Trophoblast cell (in vitro differentiated cells and primary cell): ENCODE data around the gene RAD51B.

Source experiments
- DNase-seq, 2 donors: peaks; one replicate each; pipeline ENCODE4 v3.0.0-alpha.2; 2016
- H2AFZ ChIP-seq: 2 replicates; pipeline ENCODE4 v1.6.1; 2013; ENCODE audit warnings: low read length, moderate library complexity, mild to moderate bottlenecking; ENCODE audit not compliant: insufficient read depth, poor library complexity
- H2AK5ac ChIP-seq: 2 replicates; pipeline ENCODE4 v1.6.1; 2013; ENCODE audit warnings: mild to moderate bottlenecking, low read length
- H2BK120ac ChIP-seq: 2 replicates; pipeline ENCODE4 v1.6.1; 2013; ENCODE audit warnings: low read length, mild to moderate bottlenecking, moderate library complexity; ENCODE audit not compliant: insufficient read depth, poor library complexity
- H2BK12ac ChIP-seq: 2 replicates; pipeline ENCODE4 v1.6.1; 2013; ENCODE audit warnings: mild to moderate bottlenecking, low read length, moderate library complexity
- H2BK5ac ChIP-seq: 2 replicates; pipeline ENCODE4 v1.6.1; 2013; ENCODE audit warnings: low read length, low read depth, moderate library complexity, mild to moderate bottlenecking; ENCODE audit not compliant: poor library complexity
- H3K14ac ChIP-seq: 2 replicates; pipeline ENCODE4 v1.6.1; 2013; ENCODE audit warnings: mild to moderate bottlenecking, low read length
- H3K18ac ChIP-seq: 2 replicates; pipeline ENCODE4 v1.6.1; 2013; ENCODE audit warnings: mild to moderate bottlenecking, low read length
- H3K23ac ChIP-seq: 2 replicates; pipeline ENCODE4 v1.6.1; 2013; ENCODE audit warnings: low read length
- H3K27ac ChIP-seq: 2 replicates; pipeline ENCODE4 v1.5.1; 2013; ENCODE audit warnings: low read depth, mild to moderate bottlenecking, inconsistent platforms, low read length, moderate library complexity
- H3K27me3 ChIP-seq: 2 replicates; pipeline ENCODE4 v1.6.1; 2013; ENCODE audit warnings: inconsistent platforms, mild to moderate bottlenecking, low read length, moderate library complexity; ENCODE audit not compliant: insufficient read depth
- H3K36me3 ChIP-seq, 2 experiments: 1 replicate in 1 of 2; 2 replicates in 1 of 2; pipeline ENCODE4 v1.6.1; 2013; ENCODE audit warnings: low read length in 2 of 2, mild to moderate bottlenecking in 2 of 2, moderate library complexity in 1 of 2; ENCODE audit not compliant: insufficient read depth in 2 of 2, control insufficient read depth in 1 of 2
- H3K4ac ChIP-seq: 2 replicates; pipeline ENCODE4 v1.6.1; 2013; ENCODE audit warnings: low read depth, mild to moderate bottlenecking, low read length, moderate library complexity
- H3K4me1 ChIP-seq, 2 experiments: 1 replicate in 1 of 2; 2 replicates in 1 of 2; pipeline ENCODE4 v1.6.1; 2013; ENCODE audit warnings: low read length in 2 of 2, mild to moderate bottlenecking in 2 of 2, moderate library complexity in 1 of 2; ENCODE audit not compliant: insufficient read depth in 2 of 2, control insufficient read depth in 1 of 2
- H3K4me2 ChIP-seq: 2 replicates; pipeline ENCODE4 v1.6.1; 2013; ENCODE audit warnings: inconsistent platforms, mild to moderate bottlenecking, low read length, moderate library complexity
- H3K4me3 ChIP-seq: 2 replicates; pipeline ENCODE4 v1.5.1; 2013; ENCODE audit warnings: mild to moderate bottlenecking, low read depth, low read length, inconsistent platforms
- H3K79me1 ChIP-seq: one replicate; pipeline ENCODE4 v1.6.1; 2013; ENCODE audit warnings: low read length
- H3K79me2 ChIP-seq: 2 replicates; pipeline ENCODE4 v1.6.1; 2013; ENCODE audit warnings: low read length, mild to moderate bottlenecking; ENCODE audit not compliant: control insufficient read depth, insufficient read depth, poor library complexity
- H3K9ac ChIP-seq: 2 replicates; pipeline ENCODE4 v1.6.1; 2013; ENCODE audit warnings: mild to moderate bottlenecking, low read length
- H3K9me3 ChIP-seq: 2 replicates; pipeline ENCODE4 v1.6.1; 2013; ENCODE audit warnings: low read depth, mild to moderate bottlenecking, control low read depth, inconsistent platforms, low read length; ENCODE audit not compliant: insufficient read depth
- H4K12ac ChIP-seq: 2 replicates; pipeline ENCODE4 v1.6.1; 2013; ENCODE audit warnings: low read depth, mild to moderate bottlenecking, low read length, moderate library complexity
- H4K8ac ChIP-seq: 2 replicates; pipeline ENCODE4 v1.6.1; 2013; ENCODE audit warnings: low read depth, mild to moderate bottlenecking, low read length, moderate library complexity
- H4K91ac ChIP-seq: one replicate; pipeline ENCODE4 v1.6.1; 2013; ENCODE audit warnings: low read depth, mild to moderate bottlenecking, low read length, moderate library complexity
- WGBS: extraction: QIAGEN DNeasy Blood & Tissue Kit; methylation state at CpG from one replicate; pipeline ENCODE4 v1.1.7; 2013; ENCODE audit warnings: missing lambda C conversion rate; ENCODE audit not compliant: insufficient read length, insufficient coverage; ENCODE audit errors: extremely low coverage; 5-methylcytosine and 5-hydroxymethylcytosine counted together

The RAD51B gene

DNA sequence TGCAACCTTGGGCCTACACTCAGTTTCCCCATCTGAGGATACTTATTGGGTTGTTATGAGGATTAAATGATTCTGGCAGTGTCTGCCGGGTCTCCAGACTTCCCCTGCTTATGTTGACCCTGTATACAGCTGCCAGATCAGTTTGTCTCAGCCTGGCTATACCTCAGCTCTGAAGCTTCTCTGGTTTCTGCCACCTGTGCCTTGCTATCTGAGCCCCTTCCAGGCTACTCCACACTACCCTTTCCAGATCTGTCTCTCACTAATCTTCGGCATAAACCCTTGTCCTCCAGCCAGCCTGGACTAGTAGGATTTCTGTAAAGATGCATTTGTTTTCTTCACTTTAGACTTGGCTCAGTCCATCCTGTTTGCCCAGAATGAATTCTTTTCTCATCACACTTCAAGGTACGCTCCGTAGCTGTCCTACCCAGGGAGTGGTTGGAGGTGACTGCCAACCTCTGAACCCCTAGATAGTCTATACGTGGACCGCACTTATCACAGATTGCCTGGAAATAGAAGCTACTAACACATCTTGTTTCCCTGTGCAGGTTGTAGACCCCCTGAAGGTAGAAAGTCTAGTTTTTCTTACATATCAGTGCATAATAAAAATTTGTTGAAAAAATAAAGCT, 422.4 kb downstream of the RAD51B start:
- Histone ChIP-seq H3K9ac (no peak overlapping the region), H3K9me3 (no peaks in the 10 kb centered on the region), H2AFZ (no peak overlapping the region), H4K8ac (no peak overlapping the region), H3K23ac (no peak overlapping the region), H3K18ac (peak overlapping the region; percentile 66), H2BK12ac (peak overlapping the region; percentile 96), H3K14ac (peak overlapping the region; percentile 69), H3K36me3 (no peaks in the 10 kb centered on the region), H3K4me3 (no peak overlapping the region), H3K79me2 (peaks cover 7% of the 10 kb centered on the region), H3K4me2 (no peak overlapping the region), H2BK5ac (peak overlapping the region; percentile 64), H4K12ac (no peak overlapping the region), H3K4ac (peak overlapping the region; percentile 22), H3K4me1 (peaks cover 14 to 22% of the 10 kb centered on the region in 2 experiments), H2AK5ac (peak overlapping the region; percentile 42), H3K27me3 (no peaks in the 10 kb centered on the region), H3K27ac (no peak overlapping the region), H3K79me1 (peaks cover 48% of the 10 kb centered on the region), H4K91ac (peak overlapping the region; percentile 75), H2BK120ac (peak overlapping the region; percentile 89)
- no peak for DNase-seq
- no CpG with 5 or more reads among the region's 6 CpGs for WGBS

- Histone ChIP-seq H3K79me1 (peaks cover 48% of the 10 kb centered on the region), H4K8ac (no peak overlapping the region), H3K23ac (no peak overlapping the region), H3K4me2 (no peak overlapping the region), H3K4me1 (peaks cover 14 to 22% of the 10 kb centered on the region in 2 experiments), H2AFZ (no peak overlapping the region), H3K4me3 (no peak overlapping the region), H3K4ac (no peak overlapping the region), H3K27ac (no peak overlapping the region), H4K12ac (no peak overlapping the region), H3K9ac (no peak overlapping the region), H3K18ac (no peak overlapping the region), H3K36me3 (no peaks in the 10 kb centered on the region), H4K91ac (no peak overlapping the region), H3K27me3 (no peaks in the 10 kb centered on the region), H3K9me3 (no peaks in the 10 kb centered on the region), H3K14ac (no peak overlapping the region), H2AK5ac (no peak overlapping the region), H2BK12ac (no peak overlapping the region), H2BK5ac (no peak overlapping the region), H3K79me2 (peaks cover 7% of the 10 kb centered on the region), H2BK120ac (no peak overlapping the region)
- DNase-seq = no peak
- WGBS = no CpG with 5 or more reads among the region's 3 CpGs
Measured at GRCh38 chr14:68243450-68244010, 424.0 kb downstream of the RAD51B start.

GRCh38 chr14:68244262-68244980, 424.8 kb downstream of the RAD51B start:
- H3K4me3 ChIP-seq = no peak overlapping the region
- H2BK12ac ChIP-seq = peak overlapping the region; percentile 99
- no CpG with 5 or more reads among the region's 4 CpGs for WGBS
- H3K79me1 ChIP-seq = peaks cover 46% of the 10 kb centered on the region
- H2BK5ac ChIP-seq = peak overlapping the region; percentile 80
- peak overlapping the region; percentile 96 for H3K27ac ChIP-seq
- H2AK5ac ChIP-seq = peak overlapping the region; percentile 92
- peak overlapping the region; percentile 86 for H3K14ac ChIP-seq
- no peak overlapping the region for H4K12ac ChIP-seq
- H3K9ac ChIP-seq = no peak overlapping the region
- no peaks in the 10 kb centered on the region for H3K9me3 ChIP-seq
- H3K79me2 ChIP-seq = peaks cover 6% of the 10 kb centered on the region
- H3K4ac ChIP-seq = peak overlapping the region; percentile 47
- H2BK120ac ChIP-seq = peak overlapping the region; percentile 81
- H3K4me2 ChIP-seq = no peak overlapping the region
- no peaks in the 10 kb centered on the region for H3K27me3 ChIP-seq
- H3K23ac ChIP-seq = no peak overlapping the region
- H3K18ac ChIP-seq = peak overlapping the region; percentile 77
- no peaks in the 10 kb centered on the region for H3K36me3 ChIP-seq
- no peak overlapping the region for H2AFZ ChIP-seq
- H3K4me1 ChIP-seq = peaks cover 16 to 21% of the 10 kb centered on the region in 2 experiments
- peak overlapping the region; percentile 61 for H4K8ac ChIP-seq
- peak overlapping the region; percentile 76 for H4K91ac ChIP-seq
- DNase-seq = no peak

- H2BK12ac ChIP-seq = peak overlapping the region; percentile 92
- H3K18ac ChIP-seq = peak overlapping the region; percentile 96
- H4K8ac ChIP-seq = peak overlapping the region; percentile 87
- H3K27ac ChIP-seq = peak overlapping the region; percentile 96
- H3K36me3 ChIP-seq = no peaks in the 10 kb centered on the region
- H2BK5ac ChIP-seq = peak overlapping the region; percentile 88
- H3K4me1 ChIP-seq = peaks cover 11 to 22% of the 10 kb centered on the region in 2 experiments
- peak overlapping the region; percentile 99 for H2BK120ac ChIP-seq
- H3K9ac ChIP-seq = no peak overlapping the region
- peak overlapping the region; percentile 65 for H3K14ac ChIP-seq
- whole genome bisulfite sequencing = no CpG with 5 or more reads among the region's 7 CpGs
- H3K79me1 ChIP-seq = peaks cover 44% of the 10 kb centered on the region
- H3K27me3 ChIP-seq = no peaks in the 10 kb centered on the region
- H2AK5ac ChIP-seq = peak overlapping the region; percentile 49
- H3K4me2 ChIP-seq = peak overlapping the region; percentile 4
- no peak overlapping the region for H2AFZ ChIP-seq
- no peak overlapping the region for H4K12ac ChIP-seq
- no peak overlapping the region for H3K23ac ChIP-seq
- H3K4me3 ChIP-seq = no peak overlapping the region
- peaks cover 3% of the 10 kb centered on the region for H3K79me2 ChIP-seq
- no peak for DNase-seq
- peak overlapping the region; percentile 98 for H4K91ac ChIP-seq
- no peaks in the 10 kb centered on the region for H3K9me3 ChIP-seq
- H3K4ac ChIP-seq = peak overlapping the region; percentile 97
Measured at GRCh38 chr14:68245146-68246073, 425.8 kb downstream of the RAD51B start.
